Activated CD4-positive, alpha-beta T cell treated with anti-CD3 and anti-CD28 coated beads, Interleukin-2, Interleukin-4, amounts not matched to agents 100 ng/mL and 50 ng/mL, durations not matched to agents 16 hours and 8 hours (primary cell): ENCODE data around the gene FAM72B.
"Not testable (repeated sequence)": the region's sequence is repeated elsewhere in the genome, so short reads cannot be mapped to it uniquely, and the experiment has no call there.

Source experiments
- DNase-seq: peaks from one replicate; pipeline ENCODE4 v3.0.0-alpha.2; 2020; ENCODE audit warnings: low spot score

Gene FAM72B

GRCh38 chr1:121200232-121200631 is 16.1 kb upstream of the FAM72B start:
- DNase-seq: not testable (repeated sequence)

GRCh38 chr1:121199763-121200162 is 15.6 kb upstream of the FAM72B start:
- DNase-seq: not testable (repeated sequence)

- DNase-seq: not testable (repeated sequence)
Observed at GRCh38 chr1:121197095-121197882, 13.1 kb upstream of the FAM72B start.

- DNase-seq: not testable (repeated sequence)
Observed at GRCh38 chr1:121192512-121192911, 8.4 kb upstream of the FAM72B start.

GRCh38 chr1:121187914-121188313 is 3.8 kb upstream of the FAM72B start:
- not testable (repeated sequence) for DNase-seq

- DNase-seq: not testable (repeated sequence)
Observed at GRCh38 chr1:121186191-121186590, 2.1 kb upstream of the FAM72B start.

DNA sequence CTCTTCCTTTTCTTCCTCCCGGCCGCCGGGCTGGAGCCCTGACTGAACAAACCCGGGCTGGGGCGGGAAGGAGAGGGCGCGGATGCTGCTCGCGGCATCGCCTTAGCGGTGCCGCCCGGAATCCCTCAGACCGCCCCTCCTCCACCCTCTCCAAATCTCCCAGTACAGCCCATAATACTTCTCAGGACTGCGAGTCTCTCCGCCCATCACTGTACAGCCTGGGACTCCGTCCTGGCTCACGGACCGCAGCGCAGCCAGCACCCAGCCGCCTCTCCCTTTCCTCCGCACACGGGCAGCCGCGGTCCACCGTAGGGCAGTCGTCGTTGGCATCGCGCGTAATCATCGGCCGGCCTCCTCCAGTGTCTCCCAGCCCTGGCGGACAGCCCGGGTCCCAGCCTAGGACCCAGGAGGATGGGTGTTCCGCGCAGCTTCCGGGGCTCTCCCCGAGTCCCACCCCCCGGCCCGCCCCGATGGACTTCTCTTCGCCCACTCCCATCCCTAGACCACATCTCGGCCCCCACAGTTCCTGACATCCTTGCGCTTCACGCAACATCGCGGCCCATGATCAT is 1.1 kb upstream of the FAM72B start:
- DNase-seq: not testable (repeated sequence)

DNA sequence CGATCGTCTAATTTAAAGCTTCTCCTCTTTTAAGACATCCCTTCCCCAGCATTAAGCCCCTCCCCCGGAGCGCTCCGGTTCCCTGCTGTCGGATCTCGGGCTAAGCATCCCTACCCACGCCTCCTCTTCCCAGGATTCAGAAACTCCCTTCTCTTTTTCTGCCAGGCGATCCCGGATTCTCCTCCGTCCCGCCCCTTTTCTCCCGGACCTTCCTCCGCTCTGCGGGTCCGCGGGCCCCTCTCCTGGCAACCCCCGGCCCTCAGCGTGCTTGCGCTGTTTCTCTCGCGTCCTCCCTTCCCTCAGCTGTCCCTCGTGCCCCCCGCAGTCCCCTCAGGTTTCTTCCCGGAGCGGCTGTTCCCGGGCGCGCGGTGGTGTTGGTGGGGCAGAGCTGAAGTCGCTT is 273 bp downstream of the FAM72B start:
- not testable (repeated sequence) for DNase-seq

DNA sequence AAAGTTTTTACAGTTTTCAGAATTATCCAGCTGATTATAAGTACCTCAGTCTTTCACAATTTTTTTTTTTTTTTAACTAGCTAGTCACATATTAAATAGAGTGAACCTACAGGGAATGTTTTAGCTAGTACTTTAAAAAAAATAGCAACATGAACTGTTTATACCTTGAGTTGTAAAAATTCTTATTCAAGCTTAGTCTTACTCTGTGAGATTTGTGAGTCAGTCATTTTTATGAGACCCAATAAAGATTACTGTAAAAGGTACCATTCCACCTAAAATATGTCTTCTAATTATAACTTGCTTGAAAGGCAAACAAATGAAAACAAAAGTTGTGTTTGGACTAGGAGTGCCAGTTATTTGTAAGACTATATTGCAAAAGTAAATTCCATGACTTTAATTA is 5.9 kb downstream of the FAM72B start:
- not testable (repeated sequence) for DNase-seq

GRCh38 chr1:121176649-121177048 is 7.5 kb downstream of the FAM72B start:
- not testable (repeated sequence) for DNase-seq

DNA sequence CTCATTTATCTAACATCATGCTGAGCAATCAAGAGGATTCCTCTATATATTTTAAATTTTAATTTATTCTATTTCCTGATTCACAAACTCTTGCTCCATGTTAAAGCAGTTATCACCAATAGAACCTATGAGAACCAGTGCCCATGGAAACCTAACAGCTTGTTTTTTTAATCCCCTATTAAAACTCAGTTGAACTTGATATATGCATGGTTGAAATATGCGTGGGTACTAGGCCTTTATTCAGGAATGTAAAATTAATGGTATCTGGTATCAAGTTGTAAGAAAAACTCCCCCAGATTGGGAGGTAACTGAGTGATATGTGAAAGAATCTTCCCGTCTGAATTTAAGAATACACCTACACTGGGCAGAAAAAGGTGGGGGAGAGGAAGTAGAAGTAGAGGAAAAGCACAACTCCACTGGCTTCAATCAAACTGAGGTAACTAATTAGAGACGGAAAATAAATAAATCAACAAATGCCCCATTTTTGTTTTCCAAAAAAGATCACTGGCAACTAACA is 15.9 kb downstream of the FAM72B start:
- DNase-seq: not testable (repeated sequence)

DNA sequence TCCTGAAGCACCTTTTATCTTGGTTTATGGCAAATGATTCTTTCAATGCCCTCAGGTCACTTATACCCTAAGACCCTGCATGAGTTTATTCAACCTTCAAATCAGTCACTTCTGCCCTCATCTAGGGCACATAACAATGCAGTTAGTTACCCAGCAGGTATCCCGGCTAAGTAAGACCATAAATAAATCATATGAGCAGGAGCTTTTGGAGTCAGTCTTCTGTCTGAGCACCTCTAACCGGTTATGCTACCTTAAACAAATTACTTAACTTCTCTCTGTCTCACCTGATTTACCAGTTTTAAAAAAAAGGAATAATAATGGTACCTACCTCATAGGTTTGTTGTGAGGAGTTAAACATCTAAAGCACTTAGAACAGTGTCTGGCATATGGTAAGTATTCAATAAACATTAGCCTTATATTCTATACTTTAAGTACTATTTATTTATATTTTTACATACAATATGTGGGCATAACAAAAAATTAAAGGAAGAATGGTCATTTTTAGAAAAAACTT is 16.9 kb downstream of the FAM72B start:
- not testable (repeated sequence) for DNase-seq

DNA sequence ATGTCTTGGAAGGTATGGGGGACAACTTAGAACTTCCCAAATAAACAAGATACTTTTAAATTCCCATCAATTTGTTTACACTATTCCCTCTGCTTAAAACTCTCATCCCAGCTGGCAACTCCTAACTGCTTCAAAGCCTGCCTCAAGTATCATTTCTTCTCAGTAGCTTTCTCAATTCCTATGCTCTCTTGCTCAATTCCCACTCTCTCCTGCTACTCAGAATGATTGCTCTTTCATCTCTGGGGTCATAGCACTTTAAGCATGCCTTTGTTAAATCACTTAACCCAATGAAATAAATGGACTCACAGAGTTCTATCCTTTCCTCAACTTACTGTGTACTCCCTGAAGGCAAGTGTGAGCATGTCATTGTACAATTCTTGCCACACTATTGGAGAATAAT is 18.8 kb downstream of the FAM72B start:
- not testable (repeated sequence) for DNase-seq

- DNase-seq: not testable (repeated sequence)
Observed at GRCh38 chr1:121163850-121164757, 20.0 kb downstream of the FAM72B start.

- not testable (repeated sequence) for DNase-seq
Observed at GRCh38 chr1:121161199-121161901, 22.8 kb downstream of the FAM72B start.

DNA sequence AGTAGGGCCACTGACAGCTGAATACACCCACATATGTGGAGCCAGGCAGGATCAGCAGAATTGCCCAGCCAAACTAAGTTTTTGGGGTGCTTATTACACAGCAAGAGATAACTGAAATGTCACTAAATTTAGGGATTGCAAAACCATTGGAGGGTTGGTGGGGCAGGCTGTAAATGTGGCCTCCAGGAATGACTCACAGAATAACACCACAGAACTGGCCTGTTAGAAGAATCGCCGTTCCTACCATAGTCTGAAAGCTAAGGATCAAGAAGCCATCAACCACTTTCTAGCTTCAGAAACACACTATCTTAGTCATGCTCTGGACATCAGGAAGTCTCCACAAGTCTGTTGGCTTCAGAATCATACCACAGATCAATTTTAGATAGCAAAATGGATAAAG is 24.0 kb downstream of the FAM72B start:
- DNase-seq: not testable (repeated sequence)

DNA sequence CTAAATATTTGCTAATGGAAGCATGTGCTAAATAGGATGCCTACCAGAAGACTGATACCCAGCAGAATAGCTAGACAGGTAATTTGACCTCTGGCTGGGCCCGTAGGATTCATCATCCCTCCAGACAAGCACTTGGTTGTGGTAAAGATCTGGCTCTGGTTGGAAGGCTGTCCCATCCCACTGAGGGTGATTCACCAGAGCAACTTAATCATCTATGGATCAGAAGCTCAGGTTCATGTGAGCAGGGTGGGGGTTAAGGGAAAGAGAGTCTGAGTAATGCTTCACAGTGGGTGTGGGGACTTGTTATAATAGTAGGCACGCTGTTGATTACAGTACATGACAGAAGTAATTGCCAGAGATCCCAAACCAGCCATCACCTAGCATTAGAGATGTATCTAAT is 26.5 kb downstream of the FAM72B start:
- DNase-seq: not testable (repeated sequence)

DNA sequence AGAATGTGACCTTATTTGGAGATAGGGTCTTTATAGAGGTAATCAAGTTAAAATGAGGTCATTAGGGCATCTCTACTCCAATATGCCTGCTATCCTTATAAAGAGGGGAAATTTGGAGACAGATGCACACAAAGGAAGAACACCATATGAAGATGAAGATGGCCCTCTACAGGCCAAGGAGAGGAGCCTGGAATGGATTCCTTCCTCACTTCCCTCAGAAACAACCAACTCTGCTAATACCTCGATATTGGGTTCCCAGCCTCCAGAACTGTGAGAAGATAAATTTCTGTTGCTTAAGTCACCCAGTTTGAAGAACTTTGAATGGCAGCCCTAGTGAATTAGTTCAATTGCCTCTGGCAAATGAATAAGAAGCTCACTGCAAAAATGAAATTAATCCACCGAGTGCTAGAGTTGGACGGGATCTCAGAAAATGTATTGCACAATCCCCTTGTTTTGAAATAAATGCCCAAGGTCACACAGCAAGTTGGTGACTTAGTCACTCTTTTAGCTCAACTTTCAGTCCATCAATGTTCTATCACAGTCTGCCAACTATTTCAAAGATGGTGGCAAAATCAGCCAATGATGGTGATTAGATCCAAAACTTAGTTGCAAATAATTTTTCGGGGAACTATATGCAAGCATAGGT is 27.1 kb downstream of the FAM72B start:
- DNase-seq: not testable (repeated sequence)

- DNase-seq: not testable (repeated sequence)
Observed at GRCh38 chr1:121155671-121156358, 28.3 kb downstream of the FAM72B start.

- not testable (repeated sequence) for DNase-seq
Observed at GRCh38 chr1:121154811-121155210, 29.3 kb downstream of the FAM72B start.
